ENCODE data around the gene PLEK2.

The PLEK2 gene

GRCh38 chr14:67360470-67361206 lies 51.3 kb downstream of the PLEK2 start:
- Histone ChIP-seq H3K36me3 (ENCODE audit: insufficient read depth) (no peaks in the 10 kb centered on the region), H3K79me2 (ENCODE audit: insufficient read depth, low read depth) (peaks cover 61% of the 10 kb centered on the region), H3K4me2 (peak overlapping the region; percentile 48), H3K4me3 (IDR thresholded peaks at IDR 0.05; ENCODE audit: insufficient read depth, low read depth, low read length) (no peak overlapping the region), H3K27me3 (ENCODE audit: insufficient read depth, low read depth) (no peaks in the 10 kb centered on the region), H4K20me1 (ENCODE audit: insufficient read depth) (no peaks in the 10 kb centered on the region), H2AFZ (ENCODE audit: low read depth) (peak overlapping the region; percentile 75), H3K27ac (peak overlapping the region; percentile 79), H3K4me1 (ENCODE audit: low read depth, poor library complexity, severe bottlenecking) (peaks cover 50% of the 10 kb centered on the region), H3K9ac (peak overlapping the region; percentile 83)
- TF ChIP-seq, protein P1, sequence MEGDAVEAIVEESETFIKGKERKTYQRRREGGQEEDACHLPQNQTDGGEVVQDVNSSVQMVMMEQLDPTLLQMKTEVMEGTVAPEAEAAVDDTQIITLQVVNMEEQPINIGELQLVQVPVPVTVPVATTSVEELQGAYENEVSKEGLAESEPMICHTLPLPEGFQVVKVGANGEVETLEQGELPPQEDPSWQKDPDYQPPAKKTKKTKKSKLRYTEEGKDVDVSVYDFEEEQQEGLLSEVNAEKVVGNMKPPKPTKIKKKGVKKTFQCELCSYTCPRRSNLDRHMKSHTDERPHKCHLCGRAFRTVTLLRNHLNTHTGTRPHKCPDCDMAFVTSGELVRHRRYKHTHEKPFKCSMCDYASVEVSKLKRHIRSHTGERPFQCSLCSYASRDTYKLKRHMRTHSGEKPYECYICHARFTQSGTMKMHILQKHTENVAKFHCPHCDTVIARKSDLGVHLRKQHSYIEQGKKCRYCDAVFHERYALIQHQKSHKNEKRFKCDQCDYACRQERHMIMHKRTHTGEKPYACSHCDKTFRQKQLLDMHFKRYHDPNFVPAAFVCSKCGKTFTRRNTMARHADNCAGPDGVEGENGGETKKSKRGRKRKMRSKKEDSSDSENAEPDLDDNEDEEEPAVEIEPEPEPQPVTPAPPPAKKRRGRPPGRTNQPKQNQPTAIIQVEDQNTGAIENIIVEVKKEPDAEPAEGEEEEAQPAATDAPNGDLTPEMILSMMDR (conservative IDR thresholded peaks at IDR 0.05; ENCODE audit: low read depth, low read length): no peak

DNA sequence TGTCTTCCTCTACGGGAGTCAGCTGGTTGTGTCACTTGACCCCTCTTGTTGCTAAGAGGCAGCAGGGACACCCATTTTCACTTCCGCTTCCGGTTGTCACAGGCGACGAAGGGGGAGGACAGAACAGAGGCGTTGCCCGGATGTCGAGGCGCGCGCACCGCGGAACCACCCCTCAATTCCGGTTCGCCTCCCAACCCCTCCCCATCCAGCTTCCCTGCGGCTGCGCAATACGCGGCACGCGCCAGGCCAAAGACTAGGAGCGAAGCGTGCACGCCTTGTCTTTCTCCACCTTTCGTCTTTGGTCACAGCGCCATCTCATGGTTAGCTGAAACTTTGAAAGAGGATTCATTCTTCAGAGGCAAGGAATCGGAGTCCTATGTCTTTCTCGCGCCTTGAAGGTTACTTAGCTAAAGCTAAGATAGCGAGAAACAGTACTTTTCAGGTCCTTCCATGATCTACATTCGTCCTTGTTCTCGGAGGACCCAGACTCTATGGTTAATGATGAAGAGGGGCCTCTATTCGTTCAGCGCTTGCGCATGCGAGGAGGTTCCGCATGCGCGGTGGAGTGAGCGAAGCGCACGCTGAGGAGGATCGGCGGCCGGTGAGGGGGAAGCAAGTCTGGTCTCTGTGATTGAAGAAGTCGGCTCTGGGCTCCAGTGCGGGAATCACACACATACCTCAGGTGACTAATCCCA lies 52.0 kb downstream of the PLEK2 start, which contains the start of the genes ATP6V1D and EIF2S1:
Gene ATP6V1D (minus strand): TSS at position 30 of the 695 bp plus-strand sequence. CDS start 106 bp downstream, outside the sequence.
Gene EIF2S1 (plus strand): TSS at position 554 of the 695 bp plus-strand sequence. CDS start 4,440 bp downstream, outside the sequence.
- Histone ChIP-seq H3K79me2 (ENCODE audit: insufficient read depth, low read depth) (peaks cover 54% of the 10 kb centered on the region), H3K4me1 (ENCODE audit: low read depth, poor library complexity, severe bottlenecking) (peaks cover 50% of the 10 kb centered on the region), H3K9ac (peak within 1 kb of the TSS; percentile 83), H3K36me3 (ENCODE audit: insufficient read depth) (no peaks in the 10 kb centered on the region), H3K27ac (peak within 1 kb of the TSS; percentile 79), H4K20me1 (ENCODE audit: insufficient read depth) (no peaks in the 10 kb centered on the region), H3K4me2 (peak within 1 kb of the TSS; percentile 78), H3K27me3 (ENCODE audit: insufficient read depth, low read depth) (no peaks in the 10 kb centered on the region), H2AFZ (ENCODE audit: low read depth) (peak within 1 kb of the TSS; percentile 75), H3K4me3 (IDR thresholded peaks at IDR 0.05; ENCODE audit: insufficient read depth, low read depth, low read length) (no peak within 1 kb of the TSS)
- TF ChIP-seq, protein P1 (conservative IDR thresholded peaks at IDR 0.05; ENCODE audit: low read depth, low read length): peak; percentile 98

GRCh38 chr14:67358924-67359774 lies 52.8 kb downstream of the PLEK2 start:
- no peaks in the 10 kb centered on the region for H4K20me1 ChIP-seq (ENCODE audit: insufficient read depth)
- no peaks in the 10 kb centered on the region for H3K27me3 ChIP-seq (ENCODE audit: insufficient read depth, low read depth)
- H3K4me1 ChIP-seq (ENCODE audit: low read depth, poor library complexity, severe bottlenecking): peaks cover 50% of the 10 kb centered on the region
- no peak overlapping the region for H3K27ac ChIP-seq
- peak overlapping the region; percentile 48 for H2AFZ ChIP-seq (ENCODE audit: low read depth)
- peaks cover 46% of the 10 kb centered on the region for H3K79me2 ChIP-seq (ENCODE audit: insufficient read depth, low read depth)
- H3K4me2 ChIP-seq: peak overlapping the region; percentile 78
- peak overlapping the region; percentile 83; the same call in 1 of the 2 replicates for H3K9ac ChIP-seq
- TF ChIP-seq, protein P1 (conservative IDR thresholded peaks at IDR 0.05; ENCODE audit: low read depth, low read length): no peak
- H3K4me3 ChIP-seq (IDR thresholded peaks at IDR 0.05; ENCODE audit: insufficient read depth, low read depth, low read length): no peak overlapping the region
- H3K36me3 ChIP-seq (ENCODE audit: insufficient read depth): no peaks in the 10 kb centered on the region

DNA sequence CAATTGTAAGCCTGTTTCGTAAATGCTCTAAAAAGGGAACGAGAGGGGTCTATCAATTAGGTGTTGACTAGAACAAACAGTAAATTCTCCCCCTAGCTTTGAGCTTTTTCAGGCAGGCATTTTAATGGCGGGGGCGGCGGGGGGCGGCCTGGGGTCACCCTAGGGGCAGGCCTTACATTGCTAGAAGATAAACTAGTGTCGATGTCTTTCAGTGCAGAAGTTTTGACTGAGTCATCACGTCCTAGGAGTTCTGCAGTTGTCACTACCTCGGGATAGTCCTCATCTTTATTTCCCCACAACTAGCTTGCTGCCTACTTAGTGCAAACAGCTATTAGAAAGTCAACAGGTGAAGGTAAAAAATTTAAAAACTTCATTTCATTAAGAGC lies 54.0 kb downstream of the PLEK2 start:
- TF ChIP-seq, protein P1 (conservative IDR thresholded peaks at IDR 0.05; ENCODE audit: low read depth, low read length): no peak
- peaks cover 44% of the 10 kb centered on the region for H3K4me1 ChIP-seq (ENCODE audit: low read depth, poor library complexity, severe bottlenecking)
- no peak overlapping the region for H3K9ac ChIP-seq
- no peak overlapping the region for H2AFZ ChIP-seq (ENCODE audit: low read depth)
- peaks cover 36% of the 10 kb centered on the region for H3K79me2 ChIP-seq (ENCODE audit: insufficient read depth, low read depth)
- H3K27ac ChIP-seq: no peak overlapping the region; the same call in 1 of the 2 replicates
- H4K20me1 ChIP-seq (ENCODE audit: insufficient read depth): no peaks in the 10 kb centered on the region
- no peak overlapping the region for H3K4me3 ChIP-seq (IDR thresholded peaks at IDR 0.05; ENCODE audit: insufficient read depth, low read depth, low read length)
- no peaks in the 10 kb centered on the region for H3K36me3 ChIP-seq (ENCODE audit: insufficient read depth)
- H3K27me3 ChIP-seq (ENCODE audit: insufficient read depth, low read depth): no peaks in the 10 kb centered on the region
- peak overlapping the region; percentile 78; the same call in 1 of the 2 replicates for H3K4me2 ChIP-seq

All from KMS-11 (cell line).